CD4-positive, alpha-beta T cell treated with Interleukin-2 at 100 ng/mL for 4 hours (primary cell): ENCODE results near the gene AMBRA1.
"Not testable (repeated sequence)": the region's sequence is repeated elsewhere in the genome, so short reads cannot be mapped to it uniquely, and the experiment has no call there.

Experiments
- DNase-seq: peaks from one replicate; pipeline ENCODE4 v3.0.0-alpha.2; 2020; ENCODE audit warnings: low spot score

Gene AMBRA1

GRCh38 chr11:46612326-46612725, 18.5 kb upstream of the AMBRA1 start:
- no peak for DNase-seq

GRCh38 chr11:46611526-46612304, 17.9 kb upstream of the AMBRA1 start:
- DNase-seq = no peak

GRCh38 chr11:46609386-46609785, 15.6 kb upstream of the AMBRA1 start:
- DNase-seq = no peak

GRCh38 chr11:46607516-46607915, 13.7 kb upstream of the AMBRA1 start:
- DNase-seq = no peak

GRCh38 chr11:46604796-46605195, 11.0 kb upstream of the AMBRA1 start:
- DNase-seq = no peak

- no peak for DNase-seq
Measured at GRCh38 chr11:46603704-46604308, 10.0 kb upstream of the AMBRA1 start.

GRCh38 chr11:46601129-46601528, 7.3 kb upstream of the AMBRA1 start:
- DNase-seq = no peak

- DNase-seq = no peak
Measured at GRCh38 chr11:46600194-46600960, 6.6 kb upstream of the AMBRA1 start.

- no peak for DNase-seq
Measured at GRCh38 chr11:46599340-46600193, 5.7 kb upstream of the AMBRA1 start.

- no peak for DNase-seq
Measured at GRCh38 chr11:46597609-46598219, 3.9 kb upstream of the AMBRA1 start.

- DNase-seq = no peak
Measured at GRCh38 chr11:46597155-46597554, 3.3 kb upstream of the AMBRA1 start.

GRCh38 chr11:46594785-46595184, 962 bp upstream of the AMBRA1 start:
- no peak for DNase-seq

- no peak for DNase-seq
Measured at GRCh38 chr11:46594374-46594700, 514 bp upstream of the AMBRA1 start.

GRCh38 chr11:46590740-46591605, 2.9 kb downstream of the AMBRA1 start:
- no peak for DNase-seq

- DNase-seq = no peak
Measured at GRCh38 chr11:46588915-46589314, 4.9 kb downstream of the AMBRA1 start.

GRCh38 chr11:46588131-46588530, 5.7 kb downstream of the AMBRA1 start:
- DNase-seq = no peak

GRCh38 chr11:46583513-46583912, 10.3 kb downstream of the AMBRA1 start:
- DNase-seq = not testable (repeated sequence)

GRCh38 chr11:46582588-46582987, 11.2 kb downstream of the AMBRA1 start:
- DNase-seq = no peak

- no peak for DNase-seq
Measured at GRCh38 chr11:46577058-46577457, 16.8 kb downstream of the AMBRA1 start.

- no peak for DNase-seq
Measured at GRCh38 chr11:46574656-46575055, 19.2 kb downstream of the AMBRA1 start.
